Duodenal mucosa (tissue), 2 donors: ENCODE results near the gene PWP2.
"Not testable (repeated sequence)": the region's sequence is repeated elsewhere in the genome, so short reads cannot be mapped to it uniquely, and the experiment has no call there.

ENCODE experiments used
- H3K27ac ChIP-seq: one replicate; pipeline ENCODE4 v1.7.0; 2013; ENCODE audit warnings: low read depth, low read length
- H3K27me3 ChIP-seq, 2 donors: one replicate each; pipeline ENCODE4 v1.7.0; 2013; ENCODE audit warnings: low read length in 2 of 2, control low read depth in 1 of 2; ENCODE audit not compliant: insufficient read depth in 2 of 2, control insufficient read depth in 1 of 2
- H3K36me3 ChIP-seq, 2 donors: one replicate each; pipeline ENCODE4 v1.7.0; 2013; ENCODE audit warnings: low read length in 2 of 2, control low read depth in 1 of 2; ENCODE audit not compliant: insufficient read depth in 2 of 2, control insufficient read depth in 1 of 2
- H3K4me1 ChIP-seq, 2 donors: one replicate each; pipeline ENCODE4 v1.7.0; 2013; ENCODE audit warnings: low read length in 2 of 2, control low read depth in 1 of 2; ENCODE audit not compliant: insufficient read depth in 2 of 2, control insufficient read depth in 1 of 2
- H3K4me3 ChIP-seq, 2 donors: one replicate each; pipeline ENCODE4 v1.7.0; 2013; ENCODE audit warnings: low read length in 2 of 2, low read depth in 1 of 2
- H3K9ac ChIP-seq, 2 donors: one replicate each; pipeline ENCODE4 v1.7.0; 2013; ENCODE audit warnings: low read length in 2 of 2, low read depth in 1 of 2
- H3K9me3 ChIP-seq, 2 donors: one replicate each; pipeline ENCODE4 v1.7.0; 2013; ENCODE audit warnings: low read length in 2 of 2, control low read depth in 1 of 2; ENCODE audit not compliant: control insufficient read depth in 1 of 2

PWP2 gene

GRCh38 chr21:44107026-44107501 is at the start of gene PWP2:
TSS of gene PWP2 (plus strand) at chr21:44107399. CDS start at chr21:44107417, 18 bp downstream.
- H3K9ac ChIP-seq, H3K27ac ChIP-seq, H3K27me3 ChIP-seq, H3K36me3 ChIP-seq, H3K4me1 ChIP-seq, H3K4me3 ChIP-seq, H3K9me3 ChIP-seq: not testable (repeated sequence)

DNA sequence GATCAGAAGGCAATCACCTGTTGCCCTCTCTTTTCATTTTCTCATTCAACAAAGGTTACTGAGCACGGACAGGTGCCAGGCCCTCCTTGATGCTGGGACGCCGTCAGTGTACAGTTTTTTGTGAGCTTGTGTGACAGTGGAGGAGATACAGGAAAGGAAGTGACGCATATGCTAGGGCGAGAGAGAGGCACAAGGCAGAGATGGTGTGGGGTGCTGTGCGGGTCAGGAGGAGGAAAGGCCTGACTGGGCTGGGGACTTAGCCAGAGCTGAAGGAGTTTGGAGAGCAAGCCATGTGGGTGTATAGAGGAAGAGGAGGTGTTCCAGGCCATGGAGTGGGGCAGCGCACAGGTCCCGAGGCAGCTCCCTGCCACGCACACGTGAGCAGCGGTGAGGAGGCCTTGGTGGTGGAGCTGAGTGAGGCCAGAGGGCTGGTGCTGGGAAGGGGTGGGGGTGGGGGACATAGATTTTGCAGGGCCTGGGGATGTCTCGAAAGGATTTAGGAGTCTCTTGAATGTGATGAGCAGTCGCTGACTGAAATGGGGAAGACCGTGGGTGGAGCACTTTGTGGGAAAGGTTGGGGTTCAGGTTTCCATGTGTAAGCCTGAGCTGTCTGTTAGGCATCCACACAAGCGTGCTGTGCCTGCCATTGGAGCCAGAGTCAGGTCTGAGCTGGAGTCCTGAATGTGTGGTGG is 49.1 kb upstream of the PWP2 start:
- H3K4me3 ChIP-seq: no peak overlapping the region
- no peaks in the 10 kb centered on the region for H3K27me3 ChIP-seq
- H3K36me3 ChIP-seq: peaks cover 27 to 80% of the 10 kb centered on the region in 2 donors
- H3K9ac ChIP-seq: no peak overlapping the region
- H3K4me1 ChIP-seq: no peaks in the 10 kb centered on the region
- H3K9me3 ChIP-seq: no peaks in the 10 kb centered on the region
- no peak overlapping the region for H3K27ac ChIP-seq

DNA sequence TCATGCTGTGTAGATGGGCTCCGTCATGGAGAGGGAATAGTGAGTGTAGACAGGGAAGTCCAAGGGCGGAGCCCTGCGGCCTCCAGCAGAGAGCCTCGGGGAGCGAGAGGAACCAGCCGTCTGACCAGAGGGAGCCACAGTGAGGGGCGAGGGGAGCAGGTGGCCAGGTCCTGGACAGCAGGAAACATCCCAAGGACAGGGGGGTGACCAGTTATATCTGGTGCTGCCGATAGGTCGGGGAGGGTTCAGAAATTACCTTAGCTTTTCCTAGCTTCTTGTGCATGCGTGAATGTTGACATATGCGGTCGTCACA is 48.6 kb upstream of the PWP2 start:
- no peaks in the 10 kb centered on the region for H3K4me1 ChIP-seq
- H3K27ac ChIP-seq: no peak overlapping the region
- H3K4me3 ChIP-seq: no peak overlapping the region
- H3K27me3 ChIP-seq: no peaks in the 10 kb centered on the region
- no peaks in the 10 kb centered on the region for H3K9me3 ChIP-seq
- H3K36me3 ChIP-seq: peaks cover 29 to 83% of the 10 kb centered on the region in 2 donors
- no peak overlapping the region for H3K9ac ChIP-seq

- no peaks in the 10 kb centered on the region for H3K9me3 ChIP-seq
- no peaks in the 10 kb centered on the region for H3K27me3 ChIP-seq
- H3K36me3 ChIP-seq: peaks cover 32 to 84% of the 10 kb centered on the region in 2 donors
- H3K4me1 ChIP-seq: no peaks in the 10 kb centered on the region
- no peak overlapping the region for H3K9ac ChIP-seq
- no peak overlapping the region for H3K27ac ChIP-seq
- no peak overlapping the region for H3K4me3 ChIP-seq
Observed at GRCh38 chr21:44058981-44059380, 48.2 kb upstream of the PWP2 start.

GRCh38 chr21:44059710-44060109 is 47.5 kb upstream of the PWP2 start:
- no peak overlapping the region for H3K9ac ChIP-seq
- peaks cover 37 to 87% of the 10 kb centered on the region in 2 donors for H3K36me3 ChIP-seq
- no peaks in the 10 kb centered on the region for H3K27me3 ChIP-seq
- no peak overlapping the region for H3K27ac ChIP-seq
- no peaks in the 10 kb centered on the region for H3K9me3 ChIP-seq
- H3K4me1 ChIP-seq: no peaks in the 10 kb centered on the region
- H3K4me3 ChIP-seq: no peak overlapping the region

- H3K27ac ChIP-seq: no peak overlapping the region
Observed at GRCh38 chr21:44062380-44062779, 44.8 kb upstream of the PWP2 start.

DNA sequence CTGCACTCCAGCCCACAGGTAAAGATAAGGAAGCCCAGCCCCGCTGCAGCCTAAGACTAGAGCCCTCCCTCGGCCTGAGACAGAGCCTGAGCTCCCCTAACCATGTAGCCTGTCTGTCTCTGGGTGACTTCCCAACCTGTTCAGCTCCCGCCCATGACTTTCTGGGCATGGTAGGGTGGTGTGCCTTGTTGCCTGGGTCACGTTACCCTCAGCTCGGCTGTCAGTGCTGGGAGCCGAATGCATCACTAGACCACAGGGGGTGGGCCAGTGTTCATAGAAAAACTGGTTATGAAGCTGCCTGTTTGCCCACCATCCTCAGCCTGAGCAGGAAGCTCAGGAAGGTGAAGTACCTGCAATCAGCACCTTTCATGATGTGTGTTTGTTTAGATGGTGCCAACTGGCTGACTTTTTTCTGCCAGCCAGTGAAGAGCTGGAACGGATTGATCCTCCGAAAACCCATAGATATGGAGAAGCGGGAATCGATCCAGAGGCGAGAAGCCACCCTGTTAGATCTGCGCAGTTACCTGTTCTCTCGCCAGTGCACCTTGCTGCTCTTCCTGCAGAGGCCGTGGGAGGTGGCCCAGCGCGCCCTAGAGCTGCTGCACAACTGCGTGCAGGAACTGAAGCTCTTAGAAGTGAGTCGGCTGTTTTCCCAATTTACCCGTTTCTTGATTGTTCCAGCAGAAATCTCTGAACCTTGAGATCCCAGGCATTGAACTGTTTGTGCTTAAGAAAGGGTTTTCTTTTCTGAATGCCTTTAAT is 43.9 kb upstream of the PWP2 start:
- Histone ChIP-seq H3K4me1 (no peaks in the 10 kb centered on the region), H3K27me3 (no peaks in the 10 kb centered on the region), H3K9ac (no peak overlapping the region), H3K27ac (no peak overlapping the region), H3K4me3 (no peak overlapping the region), H3K36me3 (peaks cover 42 to 74% of the 10 kb centered on the region in 2 donors), H3K9me3 (no peaks in the 10 kb centered on the region)

More at GRCh38 chr21:44062380-44062779, 44.8 kb upstream of the PWP2 start:
- Histone ChIP-seq H3K4me3 (no peak overlapping the region), H3K4me1 (no peaks in the 10 kb centered on the region), H3K9ac (no peak overlapping the region), H3K27me3 (no peaks in the 10 kb centered on the region), H3K36me3 (peaks cover 40 to 76% of the 10 kb centered on the region in 2 donors), H3K9me3 (no peaks in the 10 kb centered on the region)

GRCh38 chr21:44064852-44065403 is 42.3 kb upstream of the PWP2 start:
- H3K4me1 ChIP-seq: no peaks in the 10 kb centered on the region
- H3K36me3 ChIP-seq: peaks cover 39 to 71% of the 10 kb centered on the region in 2 donors
- H3K9me3 ChIP-seq: no peaks in the 10 kb centered on the region
- H3K27me3 ChIP-seq: no peaks in the 10 kb centered on the region
- H3K4me3 ChIP-seq: no peak overlapping the region
- H3K27ac ChIP-seq: peak overlapping the region; percentile 17
- no peak overlapping the region for H3K9ac ChIP-seq

DNA sequence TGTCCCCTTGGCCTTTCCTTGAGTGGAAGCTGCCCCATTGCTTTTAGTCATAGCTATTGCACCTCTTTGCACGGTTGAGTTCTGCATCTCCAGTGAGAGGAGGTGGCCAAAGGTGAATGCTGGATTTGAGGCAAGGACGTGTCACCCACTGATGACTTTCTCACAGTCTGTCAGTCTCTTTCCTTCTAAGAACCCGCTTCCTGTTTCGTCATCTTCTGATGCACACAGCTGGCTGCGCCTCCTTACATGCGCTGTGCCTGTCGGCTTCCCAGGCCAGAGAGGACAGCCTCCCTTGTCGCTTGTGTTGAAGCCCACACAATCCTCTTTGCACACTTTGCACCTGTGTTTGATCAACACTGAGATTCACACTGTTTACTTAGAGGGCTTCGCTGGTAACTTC is 41.8 kb upstream of the PWP2 start:
- no peaks in the 10 kb centered on the region for H3K27me3 ChIP-seq
- H3K4me3 ChIP-seq: no peak overlapping the region
- H3K9ac ChIP-seq: no peak overlapping the region
- no peaks in the 10 kb centered on the region for H3K9me3 ChIP-seq
- H3K36me3 ChIP-seq: peaks cover 42 to 72% of the 10 kb centered on the region in 2 donors
- H3K4me1 ChIP-seq: no peaks in the 10 kb centered on the region
- peak overlapping the region; percentile 17 for H3K27ac ChIP-seq

- H3K36me3 ChIP-seq: peaks cover 47 to 75% of the 10 kb centered on the region in 2 donors
- H3K9me3 ChIP-seq: no peaks in the 10 kb centered on the region
- H3K9ac ChIP-seq: no peak overlapping the region
- no peak overlapping the region for H3K27ac ChIP-seq
- H3K4me1 ChIP-seq: no peaks in the 10 kb centered on the region
- H3K4me3 ChIP-seq: no peak overlapping the region
- no peaks in the 10 kb centered on the region for H3K27me3 ChIP-seq
Observed at GRCh38 chr21:44066116-44066515, 41.1 kb upstream of the PWP2 start.
